SH-SY5Y (cell line): ENCODE results near the gene UFC1.

Experiments used
- GATA2 ChIP-seq: IDR thresholded peaks from 2 replicates; pipeline ENCODE4 v1.6.1; 2011; ENCODE audit warnings: mild to moderate bottlenecking, low read depth, low read length
- GATA3 ChIP-seq: IDR thresholded peaks from 2 replicates; pipeline ENCODE4 v1.6.1; 2011; ENCODE audit warnings: low read depth, mild to moderate bottlenecking, low read length, moderate library complexity

DNA sequence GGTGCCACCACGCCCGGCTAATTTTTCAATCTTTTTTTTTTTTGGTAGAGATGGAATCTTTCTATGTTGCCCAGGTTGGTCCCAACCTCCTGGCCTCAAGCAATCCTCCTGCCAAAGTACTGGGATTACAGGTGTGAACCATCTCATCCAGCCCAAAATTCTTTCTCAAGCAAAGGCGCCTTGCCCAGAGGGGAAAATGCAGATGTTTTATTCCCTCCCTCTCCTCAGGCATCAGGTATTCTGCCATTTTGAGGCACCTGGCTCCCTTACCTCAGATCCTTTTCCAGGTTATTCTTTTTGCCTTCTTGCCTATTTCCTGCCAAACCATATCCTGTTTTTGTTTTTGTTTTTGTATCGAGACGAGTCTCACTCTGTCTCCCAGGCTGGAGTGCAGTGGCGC, 34.6 kb downstream of the UFC1 start:
- TF ChIP-seq GATA3 = no peak
- no peak for TF ChIP-seq GATA2
